HG03439 (cell line): ENCODE data around the gene HMGXB4.

Source experiments
- ATAC-seq: cut with Tn5 transposase; IDR thresholded peaks from one replicate; pipeline ENCODE4 v1.9.1; 2021; ENCODE audit warnings: mild to moderate bottlenecking, moderate library complexity; ENCODE audit not compliant: unreplicated experiment

The HMGXB4 gene

GRCh38 chr22:35325209-35325608, 67.9 kb downstream of the HMGXB4 start:
- no peak for ATAC-seq

GRCh38 chr22:35326854-35327562, 69.7 kb downstream of the HMGXB4 start:
- no peak for ATAC-seq

GRCh38 chr22:35327690-35328471, 70.6 kb downstream of the HMGXB4 start:
- ATAC-seq: no peak

- ATAC-seq: no peak
Observed at GRCh38 chr22:35328472-35328885, 71.2 kb downstream of the HMGXB4 start.

GRCh38 chr22:35329114-35329847, 72.0 kb downstream of the HMGXB4 start:
- ATAC-seq: no peak

GRCh38 chr22:35330258-35330861, 73.1 kb downstream of the HMGXB4 start:
- no peak for ATAC-seq

GRCh38 chr22:35332278-35332677, 75.0 kb downstream of the HMGXB4 start:
- no peak for ATAC-seq

- no peak for ATAC-seq
Observed at GRCh38 chr22:35333220-35333619, 75.9 kb downstream of the HMGXB4 start.

- no peak for ATAC-seq
Observed at GRCh38 chr22:35334004-35334403, 76.7 kb downstream of the HMGXB4 start.

GRCh38 chr22:35335468-35335867, 78.2 kb downstream of the HMGXB4 start:
- ATAC-seq: no peak

GRCh38 chr22:35335936-35336781, 78.9 kb downstream of the HMGXB4 start:
- no peak for ATAC-seq

- ATAC-seq: no peak
Observed at GRCh38 chr22:35337932-35338331, 80.6 kb downstream of the HMGXB4 start.

- ATAC-seq: no peak
Observed at GRCh38 chr22:35341090-35341874, 84.0 kb downstream of the HMGXB4 start.

GRCh38 chr22:35342390-35342789, 85.1 kb downstream of the HMGXB4 start:
- no peak for ATAC-seq

GRCh38 chr22:35343664-35344550, 86.6 kb downstream of the HMGXB4 start:
- ATAC-seq: no peak

- ATAC-seq: no peak
Observed at GRCh38 chr22:35344956-35345690, 87.8 kb downstream of the HMGXB4 start.
